ENCODE measurements around the gene EVI2B. TPM values are rescaled to one million over a fixed set of nuclear protein-coding genes. Genes with fewer than 3 reads are reported as not detected.

EVI2B gene
- polyA plus RNA-seq, 1 donor (not counting 4 experiments of a cell fraction or from before 2014, with no cell fraction given) = 0.80 TPM

GRCh38 chr17:31299624-31300023, 14.2 kb downstream of the EVI2B start:
- no peaks in the 10 kb centered on the region for H4K20me1 ChIP-seq (ENCODE audit: control insufficient read depth, extremely low read depth, insufficient read depth, low read length)
- FAIRE-seq (no peak), DNase-seq (ENCODE audit: low read depth, low spot score) (no peak)
- H2AFZ ChIP-seq (ENCODE audit: control insufficient read depth, low read length) = no peak overlapping the region
- no peak overlapping the region for H3K27ac ChIP-seq (ENCODE audit: control insufficient read depth, insufficient read depth, low read length)
- no peaks in the 10 kb centered on the region for H3K9me1 ChIP-seq (ENCODE audit: control insufficient read depth, extremely low read depth, insufficient read depth, low read length)
- H3K4me2 ChIP-seq (ENCODE audit: control insufficient read depth, extremely low read depth, insufficient read depth, low read depth, low read length) = no peak overlapping the region
- TF ChIP-seq CTCF (optimal IDR thresholded peaks at IDR 0.05 in 1 of 3, IDR thresholded peaks at IDR 0.05 in 1 of 3, conservative IDR thresholded peaks at IDR 0.05 in 1 of 3; ENCODE audit: extremely low read depth in 1 of 3, insufficient read depth in 2 of 3, low read length in 3 of 3) (no peak), EZH2 (IDR thresholded peaks at IDR 0.05; ENCODE audit: low read length) (no peak)
- no peaks in the 10 kb centered on the region for H3K79me2 ChIP-seq (ENCODE audit: control insufficient read depth, insufficient read depth, low read length)
- H3K4me3 ChIP-seq (ENCODE audit: control insufficient read depth in 2 of 3, extremely low read depth in 1 of 3, insufficient read depth in 2 of 3, low read depth in 1 of 3, low read length in 3 of 3) = no peak overlapping the region
- H3K27me3 ChIP-seq (ENCODE audit: control insufficient read depth, extremely low read depth, insufficient read depth, low read length) = no peaks in the 10 kb centered on the region
- no peaks in the 10 kb centered on the region for H3K9me3 ChIP-seq (ENCODE audit: control insufficient read depth, low read depth, low read length)
- no peaks in the 10 kb centered on the region for H3K4me1 ChIP-seq (ENCODE audit: control insufficient read depth, extremely low read depth, insufficient read depth, low read length)
- dilution Hi-C loops (cut with MboI; ENCODE audit: extremely low pct_ligation_motif_present, low sequenced_read_pairs) = no loop called here
- H3K9ac ChIP-seq (ENCODE audit: control insufficient read depth, extremely low read depth, insufficient read depth, low read length) = no peak overlapping the region
- peaks cover 0 to 1% of the 10 kb centered on the region in 2 experiments for H3K36me3 ChIP-seq (ENCODE audit: control insufficient read depth in 2 of 2, extremely low read depth in 1 of 2, insufficient read depth in 2 of 2, low read length in 2 of 2)

GRCh38 chr17:31297090-31297489, 16.8 kb downstream of the EVI2B start, which contains the start of gene OMG:
OMG (minus strand) TSS chr17:31297239; CDS start chr17:31296331, 908 bp downstream.
- dilution Hi-C loops (cut with MboI; ENCODE audit: extremely low pct_ligation_motif_present, low sequenced_read_pairs) = no loop called here
- Histone ChIP-seq H4K20me1 (ENCODE audit: control insufficient read depth, extremely low read depth, insufficient read depth, low read length) (no peaks in the 10 kb centered on the region), H2AFZ (ENCODE audit: control insufficient read depth, low read length) (no peak within 1 kb of the TSS), H3K9me1 (ENCODE audit: control insufficient read depth, extremely low read depth, insufficient read depth, low read length) (no peaks in the 10 kb centered on the region), H3K4me2 (ENCODE audit: control insufficient read depth, extremely low read depth, insufficient read depth, low read depth, low read length) (no peak within 1 kb of the TSS), H3K4me3 (ENCODE audit: control insufficient read depth in 2 of 3, extremely low read depth in 1 of 3, insufficient read depth in 2 of 3, low read depth in 1 of 3, low read length in 3 of 3) (no peak within 1 kb of the TSS), H3K27ac (ENCODE audit: control insufficient read depth, insufficient read depth, low read length) (no peak within 1 kb of the TSS), H3K79me2 (ENCODE audit: control insufficient read depth, insufficient read depth, low read length) (no peaks in the 10 kb centered on the region), H3K27me3 (ENCODE audit: control insufficient read depth, extremely low read depth, insufficient read depth, low read length) (no peaks in the 10 kb centered on the region), H3K9ac (ENCODE audit: control insufficient read depth, extremely low read depth, insufficient read depth, low read length) (no peak within 1 kb of the TSS), H3K36me3 (ENCODE audit: control insufficient read depth in 2 of 2, extremely low read depth in 1 of 2, insufficient read depth in 2 of 2, low read length in 2 of 2) (peaks cover 0 to 1% of the 10 kb centered on the region in 2 experiments), H3K4me1 (ENCODE audit: control insufficient read depth, extremely low read depth, insufficient read depth, low read length) (no peaks in the 10 kb centered on the region), H3K9me3 (ENCODE audit: control insufficient read depth, low read depth, low read length) (no peaks in the 10 kb centered on the region)
- FAIRE-seq = no peak
- TF ChIP-seq CTCF (optimal IDR thresholded peaks at IDR 0.05 in 1 of 3, IDR thresholded peaks at IDR 0.05 in 1 of 3, conservative IDR thresholded peaks at IDR 0.05 in 1 of 3; ENCODE audit: extremely low read depth in 1 of 3, insufficient read depth in 2 of 3, low read length in 3 of 3) = no peak
- no peak for DNase-seq (ENCODE audit: low read depth, low spot score)
